ENCODE results near the gene SLC13A1.

GRCh38 chr7:123151443-123151842, 48.3 kb downstream of the SLC13A1 start:
- TF ChIP-seq E2F4 (CRISPR knock-in tag; IDR thresholded peaks at IDR 0.05; ENCODE audit: borderline replicate concordance, low read depth) = no peak
- no peak for TF ChIP-seq CTCF (IDR thresholded peaks at IDR 0.05)
